Renal cortex interstitium (tissue), 11 donors: ENCODE measurements around the gene RAB7B. TPM values are rescaled to one million over a fixed set of nuclear protein-coding genes. Genes with fewer than 3 reads are reported as not detected.

ENCODE experiments used
- DNase-seq, 11 donors: peaks; one replicate each; pipeline ENCODE4 v3.0.0-alpha.2; 2013; ENCODE audit warnings: low read depth in 9 of 11, low spot score in 4 of 11; ENCODE audit errors: extremely low read depth in 1 of 11
- polyA plus RNA-seq, 3 donors: library from polyadenylated mRNA; unstranded; fragments of 120-200 nt; gene quantifications; one replicate each; pipeline ENCODE4 v1.2.1, GENCODE V29; 2013; ENCODE audit not compliant: insufficient read length in 3 of 3

RAB7B gene
- polyA plus RNA-seq, 3 donors, result 2.2 to 3.2 (median 3.1) TPM

- DNase-seq, result no peak
Observed at GRCh38 chr1:206030191-206030590, 27.0 kb upstream of the RAB7B start.

DNA sequence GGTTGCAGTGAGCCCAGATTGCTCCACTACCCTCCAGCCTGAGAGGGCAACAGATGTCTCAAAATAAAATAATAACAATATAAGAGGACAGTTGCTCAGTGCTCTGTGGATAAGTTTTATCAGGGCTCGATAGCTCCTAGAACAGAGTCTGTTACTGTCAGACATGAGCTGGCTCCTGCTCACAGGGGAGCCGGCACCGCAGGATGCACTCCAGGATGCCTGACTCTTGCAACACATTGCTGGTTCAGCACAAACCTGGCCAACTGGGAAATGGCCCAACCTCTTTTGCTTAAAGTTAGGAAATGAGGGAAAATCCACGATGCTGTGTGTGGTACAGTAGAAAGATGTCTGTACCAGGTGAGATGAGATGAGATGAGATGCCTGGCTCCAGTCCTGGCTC lies 26.3 kb upstream of the RAB7B start:
- no peak for DNase-seq

DNA sequence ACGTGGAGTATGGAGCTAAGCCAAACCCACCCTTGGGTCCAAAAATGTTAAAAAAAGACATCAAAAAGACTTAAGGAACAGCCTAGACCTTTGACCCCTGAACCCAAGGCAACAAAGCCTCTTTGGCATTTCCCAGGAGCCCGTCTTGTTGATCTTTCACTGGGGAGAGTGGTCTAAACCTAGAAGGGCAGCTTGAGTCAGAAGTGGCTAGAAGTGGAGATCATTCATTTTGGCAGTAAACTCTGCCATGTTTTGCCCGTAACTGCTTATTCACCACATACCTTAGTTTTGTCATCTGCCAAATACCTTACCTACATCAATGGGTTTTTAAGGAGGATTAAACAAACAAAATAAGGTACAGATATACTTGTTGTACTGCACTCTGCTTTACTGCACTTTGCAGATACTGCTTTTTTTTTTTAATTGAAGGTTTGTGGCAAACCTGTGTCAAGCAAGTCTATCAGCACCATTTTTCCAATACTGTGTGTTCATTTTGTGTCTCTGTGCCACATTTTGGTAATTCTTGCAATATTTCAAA lies 22.2 kb upstream of the RAB7B start:
- no peak for DNase-seq

GRCh38 chr1:206023695-206024094 lies 20.5 kb upstream of the RAB7B start, which contains the start of gene CTSE:
Gene CTSE (minus strand): TSS chr1:206023895. CDS start chr1:206023791, 104 bp downstream.
- DNase-seq, result no peak

DNA sequence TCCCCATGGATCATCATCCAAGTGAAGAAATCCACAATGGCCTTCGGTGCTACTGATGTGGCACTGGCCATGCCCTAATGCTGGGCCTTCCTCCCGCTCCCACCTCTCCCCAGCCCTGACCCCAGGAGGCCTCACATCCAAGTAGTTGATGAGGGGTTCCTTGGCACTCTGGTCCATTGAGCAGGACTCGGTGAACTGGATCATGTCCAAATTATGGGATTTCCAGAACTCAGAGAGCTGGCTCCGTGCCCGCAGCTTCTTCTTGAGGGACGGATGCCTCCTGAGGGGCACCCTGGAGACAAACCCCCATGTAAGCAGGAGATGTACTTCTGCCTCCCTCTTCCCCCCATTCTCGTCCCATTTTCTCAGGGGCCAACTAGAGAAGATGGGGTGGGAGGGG lies 19.6 kb upstream of the RAB7B start:
- DNase-seq, result no peak

DNA sequence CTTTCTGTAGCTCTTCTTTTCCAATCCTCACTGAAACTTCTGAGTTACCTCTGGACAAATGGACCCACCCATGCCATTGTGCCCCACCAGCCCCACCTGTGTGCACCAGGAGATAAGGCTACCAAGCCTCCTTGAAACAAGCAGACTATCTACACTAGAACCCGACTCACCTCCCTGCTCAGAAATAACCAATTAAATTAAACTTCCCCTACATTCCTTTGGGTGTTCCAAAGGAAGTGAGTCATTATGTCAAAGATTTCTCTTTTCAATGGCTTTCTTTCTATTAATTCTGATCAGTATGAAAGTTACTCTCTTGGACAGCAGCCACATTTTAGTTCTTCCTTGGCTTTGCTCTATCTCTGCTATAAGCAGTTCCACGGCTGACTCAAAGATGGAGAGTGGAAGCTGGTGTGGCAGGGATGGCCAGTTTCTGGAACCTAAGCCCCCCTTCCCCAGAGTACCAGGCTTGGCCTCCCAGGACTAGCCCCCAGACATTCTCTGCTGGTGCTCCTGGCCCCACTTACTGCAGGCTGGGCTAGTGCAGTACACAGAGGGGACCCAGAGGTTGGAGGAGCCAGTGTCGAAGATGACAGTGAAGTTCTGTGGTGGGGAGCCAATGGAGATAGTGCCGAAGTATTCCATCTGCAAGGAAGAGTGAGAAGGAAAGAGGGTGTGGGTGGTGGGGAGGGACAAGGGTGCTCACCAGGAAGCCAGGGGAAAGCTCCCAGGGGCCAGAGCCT lies 18.6 kb upstream of the RAB7B start:
- DNase-seq, result no peak

- DNase-seq, result no peak
Observed at GRCh38 chr1:206021008-206021625, 17.9 kb upstream of the RAB7B start.

GRCh38 chr1:206020393-206021007 lies 17.3 kb upstream of the RAB7B start:
- no peak for DNase-seq

DNA sequence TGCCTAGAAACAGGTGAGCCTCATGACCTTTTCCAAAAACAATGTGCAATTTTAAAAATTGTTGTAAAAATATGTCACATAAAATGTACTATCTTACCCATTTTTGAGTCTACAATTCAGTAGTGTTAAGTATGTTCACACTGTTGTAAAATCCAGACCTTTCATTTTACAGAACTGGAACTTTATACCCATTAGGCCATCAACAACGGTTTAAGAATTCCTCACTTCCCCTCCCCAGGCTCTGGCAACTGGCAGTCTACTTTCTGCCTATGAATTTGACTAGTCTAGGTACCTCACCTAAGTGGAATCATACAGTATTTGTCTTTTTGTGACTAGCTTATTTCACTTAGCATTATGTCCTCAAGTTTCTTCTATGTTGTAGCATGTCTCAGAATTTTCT lies 11.9 kb upstream of the RAB7B start:
- no peak for DNase-seq

DNA sequence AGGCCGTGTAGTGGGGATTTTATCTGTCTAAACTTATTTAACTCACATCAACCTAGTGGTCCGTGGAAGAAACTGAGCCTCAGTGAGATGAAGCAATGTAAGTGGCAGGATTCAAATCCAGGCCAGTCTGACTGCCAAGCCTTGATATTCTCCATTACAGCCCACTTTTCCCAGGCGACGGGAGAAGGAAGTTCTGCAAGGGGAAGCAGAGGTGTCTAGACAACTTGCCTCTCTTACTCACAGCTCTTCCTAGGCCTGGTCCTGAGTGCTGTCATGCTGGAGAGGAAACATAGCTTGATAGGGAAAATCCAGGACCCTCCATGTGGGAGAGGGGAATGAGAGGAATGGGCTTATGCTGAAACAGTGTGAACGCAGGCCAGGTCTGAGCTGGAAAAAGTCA lies 11.4 kb upstream of the RAB7B start:
- no peak for DNase-seq

GRCh38 chr1:206013026-206013795 lies 10.0 kb upstream of the RAB7B start:
- DNase-seq, result no peak

- DNase-seq, result no peak
Observed at GRCh38 chr1:206012086-206012859, 9.1 kb upstream of the RAB7B start.

DNA sequence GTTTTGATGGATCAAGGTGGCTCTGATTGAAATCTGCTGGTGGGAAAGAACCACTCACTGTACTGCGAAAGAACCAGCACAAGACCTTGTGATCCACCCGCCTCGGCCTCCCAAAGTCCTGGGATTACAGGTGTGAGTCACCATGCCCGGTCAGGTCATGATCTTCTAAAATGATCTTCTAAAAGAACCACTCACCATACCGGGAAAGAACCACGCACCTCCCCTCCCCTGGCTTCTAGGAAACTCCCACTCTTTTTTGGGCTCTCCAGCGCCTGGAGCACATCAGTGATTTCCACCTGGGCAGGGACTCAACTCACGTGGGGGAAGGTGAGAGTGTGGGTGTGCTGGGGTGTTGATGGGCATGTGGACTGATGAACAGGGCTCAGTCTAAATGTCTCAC lies 7.9 kb upstream of the RAB7B start:
- DNase-seq, result no peak

- no peak for DNase-seq
Observed at GRCh38 chr1:206010060-206010459, 6.9 kb upstream of the RAB7B start.

DNA sequence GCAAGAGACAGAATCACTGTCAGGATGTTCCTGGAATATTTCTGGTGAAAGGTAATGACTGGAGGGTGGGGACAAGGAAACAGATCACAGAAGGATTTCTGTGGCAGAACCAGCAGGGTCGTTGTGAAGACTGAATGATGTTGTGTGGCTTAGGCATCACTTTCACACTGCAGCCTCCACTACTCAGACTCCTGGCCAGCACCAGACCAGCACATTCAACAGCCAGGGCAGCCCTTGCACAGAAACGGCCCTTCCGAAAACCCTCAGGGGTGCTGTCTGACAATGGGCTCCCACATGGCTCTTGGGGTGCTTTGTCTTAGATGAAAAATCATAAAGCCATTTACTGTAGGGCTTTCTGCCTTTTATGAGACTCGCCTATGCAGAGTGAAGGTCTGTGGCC lies 3.8 kb upstream of the RAB7B start:
- no peak for DNase-seq

- no peak for DNase-seq
Observed at GRCh38 chr1:206005778-206006180, 2.6 kb upstream of the RAB7B start.

DNA sequence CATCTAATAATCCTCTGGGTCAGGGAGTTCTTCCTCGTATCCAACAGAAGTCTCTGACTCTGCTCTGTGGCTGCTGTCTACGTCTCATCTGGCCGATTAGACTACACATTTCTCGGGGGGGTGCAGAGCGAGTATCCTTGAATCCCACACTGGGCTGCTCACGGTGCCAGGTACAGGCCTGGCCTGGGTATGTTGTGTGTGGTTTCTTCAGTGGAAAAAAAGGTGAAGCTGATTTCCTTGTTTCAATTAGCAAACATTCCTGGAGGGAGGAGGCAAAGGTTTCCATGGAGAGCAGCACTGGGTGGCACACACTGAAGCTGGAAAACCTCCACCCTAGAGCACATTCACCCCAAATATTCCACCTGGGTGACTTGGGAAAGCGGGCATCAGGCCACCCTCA lies 2.0 kb upstream of the RAB7B start:
- DNase-seq, result no peak

- DNase-seq, result no peak
Observed at GRCh38 chr1:206004826-206005225, 1.6 kb upstream of the RAB7B start.
